Liver (tissue), 5 donors: ENCODE data around the gene P3H2. TPM values are rescaled to one million over a fixed set of nuclear protein-coding genes. Genes with fewer than 3 reads are reported as not detected.

Source experiments
- polyA plus RNA-seq, 2 donors: library from polyadenylated mRNA; stranded (reverse) in 1 of 2; unstranded in 1 of 2; fragments of 200-250 nt in 1 of 2; fragments of >200 nt in 1 of 2; fragmentation: Nextera tagmentation in 1 of 2; extraction: Ambion mirVana in 1 of 2; gene quantifications; one replicate each; pipeline versions ENCODE4 v1.2.1 to v1.2.3, GENCODE V29; 2013 to 2015
- small RNA-seq: library from RNA; depleted of rRNA; stranded (forward); fragments of <200 nt; gene quantifications from one replicate; pipeline ENCODE3, GENCODE V24; 2014
- total RNA-seq, 2 donors: library from RNA; depleted of rRNA; stranded (reverse); fragments of >200 nt; gene quantifications; one replicate each; pipeline ENCODE4 v1.2.3, GENCODE V29; 2014
- donor health status: healthy.
- donor health status: healthy.
- donor health status: healthy.

The P3H2 gene
- total and polyA plus RNA-seq, 4 donors, result 1.9 to 6.9 (median 4.1) TPM

Small RNAs within 50 kb of the gene (small RNA-seq; reads per million reads assigned to genes)
- not detected for gene RNU6-1109P

Other genes with a start within 250 kb of the P3H2 start
- gene CLDN1, start 201.5 kb upstream of the P3H2 start, total RNA-seq, result 10 to 100 TPM; 85.2 to 92.0 TPM
- gene CLDN1, start 201.5 kb upstream of the P3H2 start, polyA plus RNA-seq, result 10 to 100 TPM; 57.8 to 89.4 TPM